OCI-LY3 (cell line): ENCODE data around the gene KAZN.

Experiments
- H2AFZ ChIP-seq: fragments of 200-600, 300-600 bp; shearing (Covaris generic); 2 replicates; pipeline ENCODE4 v1.6.0; 2014; ENCODE audit warnings: antibody characterized with exemption, low read depth, low read length
- H3K27ac ChIP-seq: fragments of 200-600, 300-600 bp; sonication (generic); 2 replicates; pipeline ENCODE4 v1.5.1; 2014; ENCODE audit warnings: mild to moderate bottlenecking, low read length, moderate library complexity, mixed read lengths
- H3K27me3 ChIP-seq: fragments of 200-600, 300-600 bp; sonication (generic); 2 replicates; pipeline ENCODE4 v1.6.1; 2014; ENCODE audit warnings: low read depth, low read length, mixed read lengths
- H3K36me3 ChIP-seq: fragments of 200-600, 300-600 bp; sonication (generic); replicated peaks from 2 replicates; pipeline ENCODE3; 2014; ENCODE audit warnings: low read depth, low read length, mixed read lengths
- H3K4me1 ChIP-seq: fragments of 300-600, 200-600 bp; sonication (generic); 2 replicates; pipeline ENCODE4 v1.6.1; 2014; ENCODE audit warnings: low read length, mixed read lengths
- H3K4me2 ChIP-seq: fragments of 200-600, 300-600 bp; sonication (generic); 2 replicates; pipeline ENCODE4 v1.6.1; 2014; ENCODE audit warnings: low read length, mixed read lengths
- H3K4me3 ChIP-seq: fragments of 300-600, 200-600 bp; sonication (generic); 2 replicates; pipeline ENCODE4 v1.5.1; 2014; ENCODE audit warnings: antibody characterized with exemption, mild to moderate bottlenecking, low read length, moderate library complexity
- H3K79me2 ChIP-seq: fragments of 300-600, 200-600 bp; shearing (Covaris generic); 2 replicates; pipeline ENCODE4 v1.6.1; 2014; ENCODE audit warnings: mild to moderate bottlenecking, low read length, mixed read lengths
- H3K9ac ChIP-seq: fragments of 300-600, 200-600 bp; shearing (Covaris generic); 2 replicates; pipeline ENCODE4 v1.6.0; 2014; ENCODE audit warnings: mild to moderate bottlenecking, low read length, moderate library complexity
- H3K9me3 ChIP-seq: fragments of 200-600, 300-600 bp; shearing (Covaris generic); 2 replicates; pipeline ENCODE4 v1.6.1; 2014; ENCODE audit warnings: low read length, mixed read lengths; ENCODE audit not compliant: insufficient read depth
- H4K20me1 ChIP-seq: fragments of 200-600, 300-600 bp; sonication (generic); 2 replicates; pipeline ENCODE4 v1.6.1; 2016; ENCODE audit warnings: low read length, mixed read lengths; ENCODE audit not compliant: insufficient read depth
- CTCF ChIP-seq: fragments of 200-600, 300-600 bp; sonication (generic); IDR thresholded peaks from 2 replicates; pipeline ENCODE4 v1.5.1; 2014; ENCODE audit warnings: antibody characterized with exemption, low read length, low read depth
- EZH2phosphoT487 ChIP-seq: fragments of 200-600 bp; shearing (Covaris generic); IDR thresholded peaks from 2 replicates; pipeline ENCODE4 v1.6.1; 2018; ENCODE audit warnings: antibody characterized with exemption, mixed run types, low read depth

The KAZN gene

GRCh38 chr1:14897080-14897449 is 298.6 kb downstream of the KAZN start:
- Histone ChIP-seq H3K27ac (no peak overlapping the region), H3K9me3 (no peaks in the 10 kb centered on the region), H2AFZ (no peak overlapping the region), H3K27me3 (no peaks in the 10 kb centered on the region), H3K4me2 (no peak overlapping the region), H3K4me3 (no peak overlapping the region), H4K20me1 (no peaks in the 10 kb centered on the region), H3K79me2 (no peaks in the 10 kb centered on the region), H3K36me3 (no peaks in the 10 kb centered on the region), H3K4me1 (no peaks in the 10 kb centered on the region), H3K9ac (no peak overlapping the region)
- TF ChIP-seq CTCF (no peak), EZH2phosphoT487 (no peak)

- no peaks in the 10 kb centered on the region for H3K79me2 ChIP-seq
- TF ChIP-seq CTCF = no peak
- TF ChIP-seq EZH2phosphoT487 = no peak
- H4K20me1 ChIP-seq = no peaks in the 10 kb centered on the region
- no peaks in the 10 kb centered on the region for H3K4me1 ChIP-seq
- H3K4me2 ChIP-seq = no peak overlapping the region
- H3K4me3 ChIP-seq = no peak overlapping the region
- H3K9ac ChIP-seq = no peak overlapping the region
- no peaks in the 10 kb centered on the region for H3K9me3 ChIP-seq
- no peaks in the 10 kb centered on the region for H3K36me3 ChIP-seq
- H2AFZ ChIP-seq = no peak overlapping the region
- H3K27me3 ChIP-seq = no peaks in the 10 kb centered on the region
- H3K27ac ChIP-seq = no peak overlapping the region
These were observed 299.1 kb downstream of the KAZN start for GRCh38 chr1:14897547-14897946.

GRCh38 chr1:14897997-14898645 is 299.6 kb downstream of the KAZN start:
- Histone ChIP-seq H3K4me1 (no peaks in the 10 kb centered on the region), H2AFZ (no peak overlapping the region), H3K27me3 (no peaks in the 10 kb centered on the region), H3K79me2 (no peaks in the 10 kb centered on the region), H3K27ac (no peak overlapping the region), H4K20me1 (no peaks in the 10 kb centered on the region), H3K9ac (no peak overlapping the region), H3K4me3 (no peak overlapping the region), H3K9me3 (no peaks in the 10 kb centered on the region), H3K4me2 (no peak overlapping the region), H3K36me3 (no peaks in the 10 kb centered on the region)
- TF ChIP-seq EZH2phosphoT487 (no peak), CTCF (no peak)

GRCh38 chr1:14899686-14900085 is 301.2 kb downstream of the KAZN start:
- TF ChIP-seq EZH2phosphoT487 (no peak), CTCF (no peak)
- H3K36me3 ChIP-seq = no peaks in the 10 kb centered on the region

More at GRCh38 chr1:14899686-14900085, 301.2 kb downstream of the KAZN start:
- Histone ChIP-seq H3K9me3 (no peaks in the 10 kb centered on the region), H3K4me1 (no peaks in the 10 kb centered on the region), H3K4me2 (no peak overlapping the region), H3K79me2 (no peaks in the 10 kb centered on the region), H3K4me3 (no peak overlapping the region), H3K27me3 (no peaks in the 10 kb centered on the region), H3K27ac (no peak overlapping the region), H4K20me1 (no peaks in the 10 kb centered on the region), H2AFZ (no peak overlapping the region), H3K9ac (no peak overlapping the region)
